GM12865 (cell line): ENCODE results near the gene EPHX1.

Source experiments
- DNase-seq: peaks from one replicate; pipeline ENCODE4 v3.0.0; 2010; ENCODE audit warnings: low read depth
- H3K4me3 ChIP-seq: 2 replicates; pipeline ENCODE4 v1.5.1; 2011; ENCODE audit warnings: mild to moderate bottlenecking, low read depth, low read length, control low read depth
- CTCF ChIP-seq: IDR thresholded peaks from 2 replicates; pipeline ENCODE4 v1.5.1; 2011; ENCODE audit warnings: low read length, control low read depth, low read depth, inconsistent platforms; ENCODE audit not compliant: insufficient read depth; ENCODE audit errors: missing control alignments

The EPHX1 gene

GRCh38 chr1:225880636-225881035 is 70.7 kb downstream of the EPHX1 start:
- no peak overlapping the region for H3K4me3 ChIP-seq
- no peak for TF ChIP-seq CTCF
- no peak for DNase-seq

- no peak for TF ChIP-seq CTCF
- DNase-seq: peak; percentile 74
Measured at GRCh38 chr1:225881081-225881958, 71.4 kb downstream of the EPHX1 start.

GRCh38 chr1:225881959-225882693 is 72.2 kb downstream of the EPHX1 start, which contains the start of gene TMEM63A:
TMEM63A (minus strand) TSS chr1:225882380; CDS start chr1:225877580, 4,800 bp downstream.
- peak; percentile 40 for TF ChIP-seq CTCF
- DNase-seq: peak; percentile 92

More at GRCh38 chr1:225881081-225881958, 71.4 kb downstream of the EPHX1 start:
- peak overlapping the region; percentile 82 for H3K4me3 ChIP-seq

GRCh38 chr1:225882694-225883615 is 73.0 kb downstream of the EPHX1 start:
- no peak for TF ChIP-seq CTCF
- H3K4me3 ChIP-seq: peak overlapping the region; percentile 82
- DNase-seq: peak; percentile 40

More at GRCh38 chr1:225881959-225882693, 72.2 kb downstream of the EPHX1 start, which contains the start of gene TMEM63A:
- peak within 1 kb of the TSS; percentile 82 for H3K4me3 ChIP-seq

GRCh38 chr1:225883616-225884265 is 73.8 kb downstream of the EPHX1 start:
- no peak overlapping the region for H3K4me3 ChIP-seq
- no peak for TF ChIP-seq CTCF
- DNase-seq: no peak

- TF ChIP-seq CTCF: no peak
- H3K4me3 ChIP-seq: no peak overlapping the region
- no peak for DNase-seq
Measured at GRCh38 chr1:225885336-225885735, 75.4 kb downstream of the EPHX1 start.
